Endothelial cell (in vitro differentiated cells): ENCODE data around the gene SEC24D. TPM values are rescaled to one million over a fixed set of nuclear protein-coding genes. Genes with fewer than 3 reads are reported as not detected.
"Not testable (repeated sequence)": the region's sequence is repeated elsewhere in the genome, so short reads cannot be mapped to it uniquely, and the experiment has no call there.

ENCODE experiments used
- DNase-seq: peaks from one replicate; pipeline ENCODE4 v3.0.0; 2021; ENCODE audit warnings: low spot score
- H3K27ac Mint-ChIP-seq: one replicate; pipeline ENCODE4 v1.8.0; 2021; ENCODE audit warnings: mixed read lengths, inconsistent platforms; ENCODE audit not compliant: unreplicated experiment
- H3K27me3 Mint-ChIP-seq: one replicate; pipeline ENCODE4 v1.8.0; 2021; ENCODE audit warnings: mild to moderate bottlenecking, moderate library complexity, mixed read lengths, inconsistent platforms; ENCODE audit not compliant: unreplicated experiment
- H3K36me3 Mint-ChIP-seq: one replicate; pipeline ENCODE4 v1.8.0; 2021; ENCODE audit warnings: mild to moderate bottlenecking, low read depth, mixed read lengths, inconsistent platforms; ENCODE audit not compliant: unreplicated experiment
- H3K4me1 Mint-ChIP-seq: one replicate; pipeline ENCODE4 v1.8.0; 2021; ENCODE audit warnings: mild to moderate bottlenecking, mixed read lengths, inconsistent platforms; ENCODE audit not compliant: unreplicated experiment
- H3K4me3 Mint-ChIP-seq: one replicate; pipeline ENCODE4 v1.8.0; 2021; ENCODE audit warnings: mild to moderate bottlenecking, mixed read lengths, inconsistent platforms; ENCODE audit not compliant: unreplicated experiment
- H3K9me3 Mint-ChIP-seq: one replicate; pipeline ENCODE4 v1.8.0; 2021; ENCODE audit warnings: mixed read lengths, inconsistent platforms; ENCODE audit not compliant: unreplicated experiment
- CTCF ChIP-seq: fragments of 200-600 bp; sonication (generic); IDR thresholded peaks from one replicate; pipeline ENCODE4 v1.5.0; 2021; ENCODE audit warnings: antibody characterized with exemption; ENCODE audit not compliant: unreplicated experiment
- total RNA-seq: library from RNA; stranded (reverse); fragmentation: NEBNext Ultra II Directional; extraction: Animal tissue kit (Norgen Biotek cat#: 25700); gene quantifications from one replicate; pipeline ENCODE4 v1.2.1, GENCODE V29; 2021; ENCODE audit not compliant: unreplicated experiment

Gene SEC24D
- total RNA-seq, 1 donor from 2014 or later = 70.4 TPM

GRCh38 chr4:118784776-118785175 lies 51.1 kb downstream of the SEC24D start:
- H3K27me3 Mint-ChIP-seq = no peaks in the 10 kb centered on the region
- H3K36me3 Mint-ChIP-seq = peaks cover 39% of the 10 kb centered on the region
- DNase-seq = no peak
- no peak for TF ChIP-seq CTCF
- H3K27ac Mint-ChIP-seq = no peak overlapping the region
- H3K4me1 Mint-ChIP-seq = no peaks in the 10 kb centered on the region
- no peaks in the 10 kb centered on the region for H3K9me3 Mint-ChIP-seq
- H3K4me3 Mint-ChIP-seq = no peak overlapping the region

- no peak for DNase-seq
- TF ChIP-seq CTCF = no peak
- no peaks in the 10 kb centered on the region for H3K27me3 Mint-ChIP-seq
- H3K9me3 Mint-ChIP-seq = no peaks in the 10 kb centered on the region
- peaks cover 48% of the 10 kb centered on the region for H3K36me3 Mint-ChIP-seq
- H3K4me3 Mint-ChIP-seq = no peak overlapping the region
- no peak overlapping the region for H3K27ac Mint-ChIP-seq
- H3K4me1 Mint-ChIP-seq = no peaks in the 10 kb centered on the region
Measured at GRCh38 chr4:118783887-118784286, 52.0 kb downstream of the SEC24D start.

- not testable (repeated sequence) for H3K27ac Mint-ChIP-seq, H3K4me1 Mint-ChIP-seq, H3K9me3 Mint-ChIP-seq, H3K27me3 Mint-ChIP-seq, DNase-seq
- Mint-ChIP-seq H3K36me3 (peaks cover 46% of the 10 kb centered on the region), H3K4me3 (peak overlapping the region; percentile 81)
Measured at GRCh38 chr4:118782886-118783285, 53.0 kb downstream of the SEC24D start.

- H3K27me3 Mint-ChIP-seq, H3K4me3 Mint-ChIP-seq, H3K27ac Mint-ChIP-seq, H3K9me3 Mint-ChIP-seq, DNase-seq, H3K4me1 Mint-ChIP-seq: not testable (repeated sequence)
- H3K36me3 Mint-ChIP-seq = peaks cover 36% of the 10 kb centered on the region
Measured at GRCh38 chr4:118777649-118778048, 58.3 kb downstream of the SEC24D start.

GRCh38 chr4:118776955-118777640 lies 58.8 kb downstream of the SEC24D start:
- DNase-seq, H3K4me3 Mint-ChIP-seq, H3K27ac Mint-ChIP-seq, H3K4me1 Mint-ChIP-seq, H3K27me3 Mint-ChIP-seq, H3K9me3 Mint-ChIP-seq: not testable (repeated sequence)
- H3K36me3 Mint-ChIP-seq = peaks cover 32% of the 10 kb centered on the region

- no peak for DNase-seq
- no peak for TF ChIP-seq CTCF
- Mint-ChIP-seq H3K27ac (no peak overlapping the region), H3K36me3 (peaks cover 24% of the 10 kb centered on the region), H3K4me1 (peaks cover 2% of the 10 kb centered on the region), H3K4me3 (no peak overlapping the region), H3K27me3 (peaks cover 2% of the 10 kb centered on the region), H3K9me3 (no peaks in the 10 kb centered on the region)
Measured at GRCh38 chr4:118776157-118776954, 59.6 kb downstream of the SEC24D start.
